8988T (cell line): ENCODE results near the gene ANKDD1A.

Source experiments
- DNase-seq: peaks from one replicate; pipeline ENCODE4 v3.0.0; 2011

The ANKDD1A gene

GRCh38 chr15:64896371-64897069 is 15.2 kb upstream of the ANKDD1A start:
- no peak for DNase-seq

- DNase-seq = no peak
Observed at GRCh38 chr15:64897345-64897985, 14.2 kb upstream of the ANKDD1A start.

DNA sequence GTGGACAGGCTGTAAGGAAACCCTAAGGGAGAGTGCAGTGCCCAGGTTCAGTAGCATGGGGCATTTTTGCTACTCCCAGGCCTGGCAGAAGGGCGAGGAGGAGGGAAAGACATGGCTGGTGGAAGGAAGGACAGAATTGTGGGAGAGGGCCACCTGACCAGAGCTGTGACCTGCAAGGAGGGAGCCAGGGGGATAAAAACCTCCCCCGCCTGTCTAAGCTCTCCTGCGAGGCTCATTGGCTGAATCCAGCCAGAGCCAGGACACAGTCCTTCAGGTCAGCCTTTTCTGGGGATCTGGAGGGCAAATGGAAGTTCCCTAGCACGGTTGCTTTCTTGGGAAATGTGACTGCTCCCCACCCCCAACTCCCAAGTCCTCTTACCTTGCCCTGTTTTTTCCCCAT is 13.3 kb upstream of the ANKDD1A start:
- DNase-seq = no peak

DNA sequence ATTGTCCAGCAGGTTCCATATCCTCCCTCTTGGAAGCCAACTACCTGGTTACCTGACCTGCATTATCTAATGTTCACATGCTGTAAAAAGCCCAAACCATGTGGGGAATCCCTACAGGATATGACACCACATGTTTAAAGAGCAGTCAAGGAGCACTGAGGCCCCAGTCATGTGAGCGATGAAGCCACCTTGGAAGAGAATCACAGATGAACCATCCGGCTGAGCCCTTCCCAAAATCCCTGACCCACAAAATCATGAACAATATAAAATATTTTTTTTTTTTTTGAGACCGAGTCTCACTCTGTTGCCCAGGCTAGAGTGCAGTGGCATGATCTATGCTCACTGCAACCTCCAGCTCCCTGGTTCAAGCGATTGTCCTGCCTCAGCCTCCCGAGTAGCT is 10.6 kb upstream of the ANKDD1A start:
- DNase-seq = no peak

DNA sequence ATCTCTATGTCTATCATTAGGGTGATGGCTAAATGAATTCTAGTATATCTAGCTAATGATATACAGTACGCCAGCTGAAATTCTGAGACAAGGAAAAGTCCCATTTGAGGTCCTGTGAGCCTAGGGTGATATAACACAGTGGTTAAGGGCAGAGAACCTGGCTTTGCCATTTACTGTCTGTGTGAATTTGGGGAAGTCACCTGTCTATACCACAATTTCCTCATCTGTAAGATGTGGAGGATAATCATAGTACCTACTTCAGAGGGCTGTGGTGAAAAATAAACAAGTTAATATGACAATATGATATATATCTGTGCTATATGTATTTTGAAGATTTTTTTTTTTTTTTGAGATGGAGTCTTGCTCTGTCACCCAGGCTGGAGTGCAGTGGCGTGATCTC is 9.8 kb upstream of the ANKDD1A start:
- DNase-seq = no peak

DNA sequence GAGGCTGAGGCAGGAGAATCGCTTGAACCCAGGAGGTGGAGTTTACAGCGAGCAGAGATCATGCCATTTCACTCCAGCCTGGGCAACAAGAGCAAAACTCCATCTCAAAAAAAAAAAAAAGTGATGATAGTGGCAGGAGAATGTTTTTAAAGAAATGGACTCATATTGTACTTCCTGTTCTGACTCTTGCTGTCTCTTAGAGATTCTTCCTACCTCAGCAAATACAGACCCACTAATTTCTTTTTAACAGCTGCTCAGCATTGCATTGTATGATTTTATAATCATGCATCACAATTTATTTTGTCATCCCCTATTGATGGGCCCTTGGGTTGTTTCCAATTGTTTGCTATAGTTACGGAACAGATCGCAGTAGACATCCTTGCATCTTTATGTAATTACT is 8.8 kb upstream of the ANKDD1A start:
- DNase-seq = no peak

DNA sequence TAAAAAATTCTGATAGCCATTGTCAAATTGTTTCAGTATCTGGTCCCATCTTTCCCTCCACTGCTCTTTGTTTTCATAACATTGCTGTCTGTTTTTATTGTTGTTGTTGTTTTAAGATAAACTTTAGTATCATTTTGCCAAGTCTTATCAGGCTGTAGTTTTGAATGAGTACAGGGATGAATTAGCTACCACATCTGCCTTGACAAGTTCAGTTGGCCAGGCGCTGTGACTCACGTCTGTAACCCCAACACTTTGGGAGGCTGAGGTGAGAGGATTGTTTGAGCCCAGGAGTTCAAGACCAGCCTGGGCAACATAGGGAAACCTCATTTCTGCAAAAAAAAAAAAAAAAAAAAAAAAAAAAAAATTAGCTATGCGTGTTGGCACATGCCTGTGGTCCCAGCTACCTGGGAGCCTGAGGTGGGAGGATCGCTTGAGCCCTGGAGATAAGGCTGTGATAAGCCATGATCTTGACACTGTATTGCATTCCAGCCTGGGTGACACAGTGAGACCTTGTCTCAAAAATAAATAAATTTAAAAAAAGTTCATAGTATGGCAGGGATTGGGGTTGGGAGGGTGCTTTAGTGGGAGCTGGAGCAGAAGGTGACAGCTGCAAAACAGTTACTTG is 8.3 kb upstream of the ANKDD1A start:
- no peak for DNase-seq

- DNase-seq = no peak
Observed at GRCh38 chr15:64904189-64904588, 7.5 kb upstream of the ANKDD1A start.

DNA sequence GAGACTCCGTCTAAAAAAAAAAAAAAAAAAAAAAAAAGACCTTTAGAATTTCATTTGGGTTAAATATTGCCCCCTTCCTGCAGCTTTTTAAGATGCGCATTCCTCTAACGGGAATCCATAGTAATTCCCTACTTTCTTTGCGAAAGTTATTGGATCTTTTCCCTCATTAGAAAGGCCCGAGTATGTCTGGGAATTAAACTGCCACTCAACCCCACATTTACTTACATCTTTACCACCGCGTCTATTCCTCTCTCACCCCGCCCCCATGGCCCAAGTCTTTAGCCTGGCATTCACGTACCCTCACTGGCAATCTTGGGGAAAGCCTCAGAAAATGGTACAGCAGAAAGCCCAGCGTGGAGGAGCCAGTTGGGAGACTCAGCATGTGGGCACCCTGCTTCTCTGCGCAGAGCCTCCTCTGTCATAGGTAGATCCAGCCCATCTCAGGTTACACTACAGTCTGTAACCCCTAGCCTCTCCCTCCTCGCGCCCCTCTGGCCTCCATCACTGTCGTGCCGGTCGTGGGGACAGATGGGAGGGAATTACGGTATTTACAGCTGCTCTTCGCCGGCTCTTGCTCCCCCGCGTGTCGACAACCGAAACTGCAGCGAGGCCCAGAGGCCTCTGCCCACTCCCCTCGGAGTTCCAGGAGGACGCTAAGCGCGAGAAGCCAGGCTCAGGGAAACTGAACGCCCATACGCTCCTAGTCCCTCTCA is 6.4 kb upstream of the ANKDD1A start:
- peak; percentile 80 for DNase-seq

DNA sequence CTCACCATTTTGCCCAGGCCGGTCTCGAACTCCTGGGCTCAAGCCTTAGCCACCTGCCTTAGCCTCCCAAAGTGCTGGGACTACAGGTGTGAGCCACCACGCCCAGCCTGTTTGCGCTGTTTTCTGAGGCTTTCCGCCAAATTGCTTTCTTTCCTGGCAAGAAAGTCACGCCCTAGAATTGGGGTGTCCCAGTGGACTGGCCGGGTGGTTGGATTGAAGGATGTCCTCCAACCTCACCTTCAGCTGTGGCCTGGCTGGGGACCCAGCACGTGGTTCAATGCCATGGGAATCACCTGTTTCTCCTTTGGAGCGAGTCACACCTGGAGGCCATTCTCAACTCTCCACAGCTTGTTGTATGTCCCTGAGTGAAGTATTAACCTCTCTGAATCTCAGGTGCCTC is 5.8 kb upstream of the ANKDD1A start:
- no peak for DNase-seq

GRCh38 chr15:64906402-64906801 is 5.3 kb upstream of the ANKDD1A start:
- DNase-seq = no peak

DNA sequence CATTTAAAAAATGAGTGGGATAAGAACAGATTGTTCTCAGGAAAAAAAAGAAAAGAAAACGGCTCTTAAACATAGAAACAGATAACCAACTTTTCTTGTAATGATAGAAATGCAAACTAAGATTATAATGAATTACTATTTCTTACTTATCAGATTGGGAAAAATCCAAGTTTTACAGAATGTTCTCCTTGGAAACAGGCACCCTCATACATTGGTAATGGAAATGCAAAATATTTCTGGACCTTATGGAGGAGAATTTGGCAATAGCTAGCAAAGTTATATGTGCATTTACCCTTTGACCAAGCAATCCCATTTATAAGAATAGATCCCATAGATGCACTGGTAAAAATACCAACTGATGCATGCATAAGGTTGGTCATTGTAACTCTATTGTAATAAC is 3.7 kb upstream of the ANKDD1A start:
- no peak for DNase-seq

DNA sequence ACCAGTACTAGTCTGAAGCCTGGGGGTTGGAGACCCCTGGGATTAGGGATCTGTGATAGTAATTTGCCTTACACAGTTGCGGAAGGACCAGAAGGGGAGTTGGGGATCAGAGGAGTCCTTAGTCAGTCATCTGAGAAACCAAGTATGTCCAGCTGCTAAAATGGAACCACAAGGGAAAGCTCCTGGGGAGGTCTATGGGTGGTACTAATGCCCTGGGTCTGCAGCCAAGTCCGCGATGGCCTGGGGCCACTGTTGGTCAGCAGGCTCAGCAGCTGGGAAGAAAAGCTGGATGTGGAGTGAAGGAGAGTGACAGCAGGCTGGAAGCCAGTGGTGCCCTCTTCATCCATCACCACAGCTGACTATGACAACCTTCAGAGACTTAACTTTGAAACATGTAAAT is 2.2 kb upstream of the ANKDD1A start:
- DNase-seq = no peak

- no peak for DNase-seq
Observed at GRCh38 chr15:64912379-64913325, 950 bp downstream of the ANKDD1A start.

- no peak for DNase-seq
Observed at GRCh38 chr15:64915518-64916227, 4.0 kb downstream of the ANKDD1A start.

GRCh38 chr15:64916365-64916764 is 4.7 kb downstream of the ANKDD1A start:
- DNase-seq = no peak

DNA sequence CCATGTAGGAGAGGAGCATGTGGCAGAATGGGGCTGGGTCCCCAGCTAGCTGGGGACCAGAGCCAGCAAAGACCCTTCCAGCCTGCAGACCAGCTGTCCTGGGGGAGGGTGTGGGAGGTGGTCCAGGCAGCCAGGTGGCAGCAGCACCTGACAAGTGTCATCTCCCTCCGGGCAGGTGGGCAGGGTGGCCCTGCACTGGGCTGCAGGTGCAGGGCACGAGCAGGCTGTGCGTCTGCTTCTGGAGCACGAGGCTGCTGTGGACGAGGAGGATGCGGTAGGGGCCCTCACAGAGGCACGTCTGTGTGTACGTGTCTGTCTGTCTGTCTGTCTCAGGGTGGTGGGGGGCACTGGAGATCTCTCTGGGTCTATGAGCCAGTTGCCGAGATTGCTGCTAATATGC is 5.5 kb downstream of the ANKDD1A start:
- no peak for DNase-seq

DNA sequence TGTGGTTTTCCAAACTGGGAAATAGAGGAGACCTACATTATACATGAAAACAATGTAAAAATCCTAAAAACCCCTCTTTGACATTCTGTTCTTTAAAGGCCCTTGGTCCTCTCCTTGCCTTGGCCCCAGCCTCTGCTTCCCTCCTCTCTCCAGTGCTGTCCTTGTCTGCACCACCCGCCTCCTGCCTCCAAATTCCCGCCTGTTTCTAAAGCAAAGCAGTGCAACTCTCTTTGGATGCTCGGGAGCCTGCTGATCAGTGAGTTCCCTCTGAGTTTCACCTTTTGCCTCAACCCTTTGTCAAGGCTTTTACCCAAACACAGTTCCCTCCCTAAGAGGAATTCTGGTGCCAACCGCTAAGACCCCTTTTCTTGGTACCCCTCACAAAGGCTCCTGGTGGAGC is 8.0 kb downstream of the ANKDD1A start:
- DNase-seq = no peak

- no peak for DNase-seq
Observed at GRCh38 chr15:64921711-64922110, 10.0 kb downstream of the ANKDD1A start.

DNA sequence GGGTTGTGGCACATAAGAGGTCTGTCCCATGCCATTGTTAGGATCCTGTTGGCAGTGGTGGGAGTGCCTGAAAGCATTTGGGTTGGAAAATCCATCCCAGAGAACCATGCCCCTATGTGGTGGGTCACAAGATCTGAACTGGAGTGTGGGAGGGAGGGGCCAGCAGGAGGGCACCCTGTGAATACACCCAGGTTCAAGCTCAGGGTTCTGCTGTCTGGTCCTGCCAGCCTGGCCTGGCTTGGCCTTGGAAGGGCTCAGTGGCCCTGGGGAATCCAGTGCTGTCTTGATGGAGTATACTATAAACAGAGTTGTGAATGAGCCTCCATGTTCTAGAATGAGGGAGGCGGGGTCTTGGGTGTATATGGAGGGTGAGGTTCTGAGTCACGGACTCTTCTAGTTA is 11.8 kb downstream of the ANKDD1A start:
- no peak for DNase-seq

DNA sequence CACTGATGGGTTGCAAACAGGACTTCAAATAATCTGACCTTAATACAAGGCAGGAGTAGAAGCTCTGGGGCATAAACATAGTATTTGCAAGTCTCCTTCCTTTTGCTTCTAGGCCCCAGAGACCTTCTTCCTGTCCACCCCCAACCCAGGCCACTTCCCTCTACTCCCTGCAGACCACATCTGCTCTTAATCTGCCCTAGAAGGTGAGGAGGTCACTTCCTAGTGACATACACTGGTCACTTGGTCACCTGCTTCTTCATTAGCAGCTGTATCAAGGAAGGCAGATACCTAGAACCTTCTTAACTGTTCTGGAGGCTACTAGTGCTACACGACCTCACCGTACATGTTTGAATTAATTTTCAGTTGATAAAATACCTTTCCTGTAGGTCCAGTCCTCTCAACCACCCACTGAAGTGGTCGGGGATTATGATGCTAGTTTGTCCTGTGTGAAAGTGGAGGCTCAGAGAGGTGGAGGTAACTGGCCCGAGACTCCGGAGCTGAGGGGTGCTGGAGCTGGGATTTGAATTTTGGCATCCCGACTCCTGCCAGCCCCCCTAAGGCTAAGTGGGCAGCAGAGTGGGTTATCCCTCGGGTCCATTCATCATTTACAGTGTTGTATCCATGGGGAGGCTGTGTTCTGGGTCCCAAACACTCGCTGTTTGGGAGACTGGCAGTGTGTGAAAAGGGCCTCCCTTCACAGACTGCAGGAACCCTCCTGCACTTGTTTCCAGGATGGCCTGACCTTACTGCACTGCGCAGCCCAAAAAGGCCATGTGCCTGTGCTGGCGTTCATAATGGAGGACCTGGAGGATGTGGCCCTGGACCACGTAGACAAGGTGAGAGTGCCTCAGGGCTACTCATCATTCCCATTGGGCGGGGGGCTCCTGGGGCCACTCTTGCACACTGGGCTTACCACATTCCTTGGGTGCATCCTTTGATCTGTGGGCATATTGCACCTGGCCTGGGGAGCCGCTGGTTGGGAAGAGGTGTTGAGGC is 13.9 kb downstream of the ANKDD1A start:
- DNase-seq = no peak
